Kidney (tissue), 22 donors: ENCODE results near the gene STAG2. TPM values are rescaled to one million over a fixed set of nuclear protein-coding genes. Genes with fewer than 3 reads are reported as not detected.

Experiments
- DNase-seq, 5 donors: peaks; one replicate each; pipeline ENCODE4 v3.0.0-alpha.2; 2013 to 2020
- FAIRE-seq: peaks from 2 replicates; lab custom pipeline; 2012; peaks lifted over from hg19 to GRCh38; lab: Jason Lieb, UNC
- H3K27ac ChIP-seq, 2 donors: one replicate each; pipeline ENCODE4 v1.7.0; 2013; ENCODE audit warnings: low read depth in 2 of 2, low read length in 2 of 2, inconsistent platforms in 1 of 2
- H3K27me3 ChIP-seq: one replicate; pipeline ENCODE4 v1.7.1; 2013; ENCODE audit warnings: low read length, inconsistent platforms; ENCODE audit not compliant: control insufficient read depth, insufficient read depth
- H3K36me3 ChIP-seq, 3 donors: one replicate each; pipeline versions ENCODE4 v1.7.0 to v1.7.1; 2013; ENCODE audit warnings: low read length in 3 of 3, control low read depth in 1 of 3, inconsistent platforms in 1 of 3; ENCODE audit not compliant: insufficient read depth in 3 of 3, control insufficient read depth in 2 of 3
- H3K4me1 ChIP-seq, 3 donors: one replicate each; pipeline versions ENCODE4 v1.7.0 to v1.7.1; 2013; ENCODE audit warnings: low read length in 3 of 3, inconsistent platforms in 1 of 3, low read depth in 1 of 3; ENCODE audit not compliant: control insufficient read depth in 2 of 3, insufficient read depth in 2 of 3
- H3K4me3 ChIP-seq, 3 donors: one replicate each; pipeline versions ENCODE4 v1.7.0 to v1.8.1; 2013; ENCODE audit warnings: low read length in 3 of 3, control low read depth in 1 of 3, inconsistent platforms in 1 of 3
- H3K9ac ChIP-seq, 3 donors: one replicate each; pipeline versions ENCODE4 v1.7.0 to v1.7.1; 2013; ENCODE audit warnings: low read length in 3 of 3, control low read depth in 1 of 3, inconsistent platforms in 1 of 3
- H3K9me3 ChIP-seq, 3 donors: one replicate each; pipeline versions ENCODE4 v1.7.0 to v1.7.1; 2013; ENCODE audit warnings: low read length in 3 of 3, control low read depth in 1 of 3, inconsistent platforms in 1 of 3; ENCODE audit not compliant: control insufficient read depth in 2 of 3, insufficient read depth in 1 of 3
- CTCF ChIP-seq: IDR thresholded peaks from 3 replicates; pipeline ENCODE4 v1.5.1; 2012; ENCODE audit warnings: mild to moderate bottlenecking, moderate library complexity, borderline replicate concordance; ENCODE audit not compliant: insufficient read depth; ENCODE audit errors: extremely low read depth
- intact Hi-C: fragments of 100-400 bp; cut with DNase I; formaldehyde crosslinking; loops from one replicate; pipeline ENCODE4 v1.11.1; 2022
- long read RNA-seq, 10 donors: library from polyadenylated mRNA in 1 of 10; unstranded in 1 of 10; transcript quantifications; one replicate each; pipeline ENCODE4 v2.0.0 and lab custom pipeline, GENCODE V29; 2021 to 2026
- polyA plus RNA-seq: library from polyadenylated mRNA; stranded (reverse); fragments of 350-450 nt; fragmentation: Illumina TruSeq; extraction: RNeasy Lipid Tissue Mini Kit (QIAGEN cat#74804); gene quantifications from one replicate; pipeline ENCODE4 v1.2.3, GENCODE V29; 2014; ENCODE audit warnings: low read depth, low replicate concordance; ENCODE audit not compliant: insufficient read depth
- total RNA-seq: library from RNA; stranded (reverse); fragmentation: NEBNext Ultra II Directional; extraction: Animal tissue kit (Norgen Biotek cat#: 25700); gene quantifications from one replicate; pipeline ENCODE4 v1.2.1, GENCODE V29; 2021
- donor health status: control.
- donor health status: control.
- donor health status: control.
- donor health status: control.
- donor health status: control.
- donor health status: DM: yes; HTN: yes; CAD: no.
- donor health status: Normal renal cell carcinoma (clear cell type).

STAG2 gene
- total RNA-seq = 66.0 TPM
- 18.2 TPM for polyA plus RNA-seq
- long read RNA-seq, donor 1, full-length matches to known transcripts = 1 of 23 reads
- long read RNA-seq, donor 1, partial matches to known transcripts = 22 of 23 reads
- long read RNA-seq, donor 1, other reads (novel, unspliced or antisense) = 0 of 23 reads
- long read RNA-seq, donor 2, partial matches to known transcripts = 0 of 1 reads
- long read RNA-seq, donor 2, other reads (novel, unspliced or antisense) = 0 of 1 reads
- long read RNA-seq, donor 3, partial matches to known transcripts = 31 of 33 reads
- long read RNA-seq, donor 3, other reads (novel, unspliced or antisense) = 0 of 33 reads
- long read RNA-seq, donor 4, full-length matches to known transcripts = 2 of 2 reads
- long read RNA-seq, donor 4, partial matches to known transcripts = 0 of 2 reads
- long read RNA-seq, donor 4, other reads (novel, unspliced or antisense) = 0 of 2 reads
- long read RNA-seq, donor 5 = 0 reads
- long read RNA-seq, donor 6 = 0 reads
- long read RNA-seq, donor 7, full-length matches to known transcripts = 4 of 32 reads
- long read RNA-seq, donor 7, partial matches to known transcripts = 6 of 32 reads
- long read RNA-seq, donor 7, other reads (novel, unspliced or antisense) = 22 of 32 reads
- long read RNA-seq, donor 8, partial matches to known transcripts = 13 of 14 reads
- long read RNA-seq, donor 8, other reads (novel, unspliced or antisense) = 0 of 14 reads
- long read RNA-seq, donor 9, full-length matches to known transcripts = 2 of 2 reads
- long read RNA-seq, donor 9, partial matches to known transcripts = 0 of 2 reads
- long read RNA-seq, donor 9, other reads (novel, unspliced or antisense) = 0 of 2 reads
- long read RNA-seq, donor 10, partial matches to known transcripts = 0 of 1 reads
- long read RNA-seq, donor 10, other reads (novel, unspliced or antisense) = 0 of 1 reads

GRCh38 chrX:123961268-123962005 lies at the start of gene STAG2:
Gene STAG2 (plus strand): TSS chrX:123961706. CDS start chrX:124022628, 60,922 bp downstream.
- no peak for TF ChIP-seq CTCF
- peak; percentile 86 to 95 (median 88) for DNase-seq
- Histone ChIP-seq H3K4me3 (peak within 1 kb of the TSS; percentile 77 to 94 (median 85)), H3K9me3 (no peaks in the 10 kb centered on the region), H3K9ac (peak within 1 kb of the TSS; percentile 90 to 99 (median 93)), H3K4me1 (no peaks in the 10 kb centered on the region), H3K27ac (peak within 1 kb of the TSS; percentile 98 to 99), H3K36me3 (no peaks in the 10 kb centered on the region), H3K27me3 (no peaks in the 10 kb centered on the region)
- no peak for FAIRE-seq
- intact Hi-C loops = no loop called here

GRCh38 chrX:123917069-123917468 lies 44.4 kb upstream of the STAG2 start:
- Histone ChIP-seq H3K27me3 (no peaks in the 10 kb centered on the region), H3K4me1 (no peaks in the 10 kb centered on the region), H3K4me3 (no peak overlapping the region), H3K9ac (no peak overlapping the region), H3K27ac (no peak overlapping the region), H3K36me3 (no peaks in the 10 kb centered on the region), H3K9me3 (no peaks in the 10 kb centered on the region)
- FAIRE-seq (no peak), DNase-seq (no peak)
- no peak for TF ChIP-seq CTCF
- intact Hi-C loops = no loop called here

- no peaks in the 10 kb centered on the region for H3K36me3 ChIP-seq
- DNase-seq = peak in 2 of 5 donors; percentile 6 to 35
- H3K27me3 ChIP-seq = no peaks in the 10 kb centered on the region
- no peak overlapping the region for H3K4me3 ChIP-seq
- intact Hi-C loops = no loop called here
- no peak overlapping the region for H3K27ac ChIP-seq
- no peaks in the 10 kb centered on the region for H3K4me1 ChIP-seq
- H3K9ac ChIP-seq = no peak overlapping the region
- TF ChIP-seq CTCF = no peak
- H3K9me3 ChIP-seq = no peaks in the 10 kb centered on the region
- FAIRE-seq = peak; percentile 98
These were observed 43.3 kb upstream of the STAG2 start for GRCh38 chrX:123918106-123918721.
